Skin of body (tissue), 3 donors: ENCODE data around the gene SF3B3. TPM values are rescaled to one million over a fixed set of nuclear protein-coding genes. Genes with fewer than 3 reads are reported as not detected.
"Not testable (repeated sequence)": the region's sequence is repeated elsewhere in the genome, so short reads cannot be mapped to it uniquely, and the experiment has no call there.

Experiments used
- DNase-seq: peaks from one replicate; lab custom pipeline; 2025; lab: John Stamatoyannopoulos, UW
- small RNA-seq: library from RNA; depleted of rRNA; stranded (forward); fragments of <200 nt; gene quantifications from one replicate; pipeline ENCODE3, GENCODE V24; 2014; ENCODE audit warnings: low replicate concordance
- total RNA-seq: library from RNA; depleted of rRNA; stranded (reverse); fragments of >200 nt; gene quantifications from one replicate; pipeline ENCODE4 v1.2.3, GENCODE V29; 2014

Gene SF3B3
- total RNA-seq, 1 donor from 2014 or later = 85.2 TPM

GRCh38 chr16:70614208-70614951 lies 90.8 kb downstream of the SF3B3 start:
- no peak for DNase-seq

- DNase-seq = no peak
Observed at GRCh38 chr16:70615945-70616344, 92.3 kb downstream of the SF3B3 start.

GRCh38 chr16:70621864-70622263 lies 98.2 kb downstream of the SF3B3 start:
- DNase-seq = not testable (repeated sequence)

Small RNAs within 50 kb of the gene (small RNA-seq; reads per million reads assigned to genes)
- gene SNORD111 (153 reads per million, percentile 97 among the genes with 10 or more reads in this experiment), gene SNORD111B (64.2 reads per million, percentile 96 among the genes with 10 or more reads in this experiment)

Other genes starting within 250 kb of the SF3B3 start
- 55.1 TPM for gene AARS1, start 234.3 kb upstream of the SF3B3 start, total RNA-seq
- gene DDX19B, start 224.6 kb upstream of the SF3B3 start, total RNA-seq = 18.7 TPM
- gene DDX19A, start 176.9 kb upstream of the SF3B3 start, total RNA-seq = 30.0 TPM
- gene ST3GAL2, start 84.7 kb upstream of the SF3B3 start, total RNA-seq = 23.6 TPM
- gene FCSK, start 69.2 kb upstream of the SF3B3 start, total RNA-seq = 8.7 TPM
- gene COG4, start 262 bp upstream of the SF3B3 start, total RNA-seq = 28.7 TPM
- 10.2 TPM for gene IL34, start 122.7 kb downstream of the SF3B3 start, total RNA-seq
- 30.2 TPM for gene MTSS2, start 162.2 kb downstream of the SF3B3 start, total RNA-seq